Smooth muscle cell (in vitro differentiated cells): ENCODE data around the gene AHDC1. TPM values are rescaled to one million over a fixed set of nuclear protein-coding genes. Genes with fewer than 3 reads are reported as not detected.
"Not testable (repeated sequence)": the region's sequence is repeated elsewhere in the genome, so short reads cannot be mapped to it uniquely, and the experiment has no call there.

Experiments
- DNase-seq: peaks from one replicate; lab custom pipeline; 2025; ENCODE audit not compliant: unreplicated experiment; lab: John Stamatoyannopoulos, UW
- H2AFZ ChIP-seq: fragments of 200-600 bp; sonication (generic); 2 replicates; pipeline ENCODE4 v1.6.0; 2016; ENCODE audit warnings: antibody characterized with exemption, low read depth, mild to moderate bottlenecking
- H3F3A ChIP-seq: fragments of 200-600 bp; sonication (generic); 2 replicates; pipeline ENCODE4 v1.6.0; 2017; ENCODE audit warnings: antibody characterized with exemption, low read depth
- H3K27ac ChIP-seq: fragments of 200-600 bp; sonication (generic); 2 replicates; pipeline ENCODE4 v1.5.1; 2016; ENCODE audit warnings: low read depth, mild to moderate bottlenecking
- H3K27me3 ChIP-seq: fragments of 200-600 bp; sonication (generic); 2 replicates; pipeline ENCODE4 v1.6.1; 2016; ENCODE audit warnings: low read depth, mild to moderate bottlenecking
- H3K36me3 ChIP-seq: fragments of 200-600 bp; sonication (generic); 2 replicates; pipeline ENCODE4 v1.5.1; 2016; ENCODE audit warnings: low read depth
- H3K4me1 ChIP-seq: fragments of 200-600 bp; sonication (generic); 2 replicates; pipeline ENCODE4 v1.5.1; 2016; ENCODE audit warnings: low read depth
- H3K4me2 ChIP-seq: fragments of 200-600 bp; sonication (generic); 2 replicates; pipeline ENCODE4 v1.6.0; 2016; ENCODE audit warnings: mild to moderate bottlenecking
- H3K4me3 ChIP-seq: fragments of 200-600 bp; sonication (generic); 2 replicates; pipeline ENCODE4 v1.5.1; 2016; ENCODE audit warnings: mild to moderate bottlenecking
- H3K79me2 ChIP-seq: fragments of 200-600 bp; sonication (generic); 2 replicates; pipeline ENCODE4 v1.6.0; 2016; ENCODE audit warnings: low read depth, mild to moderate bottlenecking
- H3K9ac ChIP-seq: fragments of 200-600 bp; sonication (generic); 2 replicates; pipeline ENCODE4 v1.6.0; 2016; ENCODE audit warnings: low read depth
- H3K9me3 ChIP-seq: fragments of 200-600 bp; sonication (generic); replicated peaks from 2 replicates; pipeline ENCODE4 v1.5.1; 2016; ENCODE audit warnings: low read depth
- H4K20me1 ChIP-seq: fragments of 200-600 bp; sonication (generic); 2 replicates; pipeline ENCODE4 v1.6.0; 2016; ENCODE audit warnings: low read depth
- CTCF ChIP-seq: fragments of 200-600 bp; sonication (generic); IDR thresholded peaks from 2 replicates; pipeline ENCODE4 v1.5.1; 2017; ENCODE audit warnings: borderline replicate concordance, mild to moderate bottlenecking, antibody characterized with exemption; ENCODE audit not compliant: insufficient read depth, poor library complexity, severe bottlenecking
- WGBS: methylation state at CpG from one replicate; pipeline ENCODE4 v1.1.7; 2016; ENCODE audit warnings: low lambda C conversion rate; 5-methylcytosine and 5-hydroxymethylcytosine counted together
- polyA plus RNA-seq: library from polyadenylated mRNA; unstranded; fragments of >200 nt; fragmentation: Nextera tagmentation; extraction: Ambion mirVana; gene quantifications from 2 replicates; pipeline ENCODE4 v1.2.1, GENCODE V29; 2016
- total RNA-seq: library from RNA; depleted of rRNA; stranded (reverse); fragments of >200 nt; gene quantifications from 2 replicates; pipeline ENCODE4 v1.2.3, GENCODE V29; 2014

Gene AHDC1
- total and polyA plus RNA-seq, 2 experiments from 2014 or later = 12.2 TPM

GRCh38 chr1:27623327-27624212, 19.6 kb upstream of the AHDC1 start:
- no peak overlapping the region for H3K4me2 ChIP-seq
- H3K27me3 ChIP-seq = no peaks in the 10 kb centered on the region
- no peak overlapping the region for H3K4me3 ChIP-seq
- TF ChIP-seq CTCF = no peak
- H2AFZ ChIP-seq = no peak overlapping the region
- H3K4me1 ChIP-seq = no peaks in the 10 kb centered on the region
- no peaks in the 10 kb centered on the region for H3K79me2 ChIP-seq
- no peak for DNase-seq
- no peaks in the 10 kb centered on the region for H3F3A ChIP-seq
- H3K27ac ChIP-seq = no peak overlapping the region
- WGBS = 95% methylated on average over 13 of the region's 13 CpGs
- no peak overlapping the region for H3K9ac ChIP-seq
- no peaks in the 10 kb centered on the region for H3K36me3 ChIP-seq
- H4K20me1 ChIP-seq = no peaks in the 10 kb centered on the region
- no peaks in the 10 kb centered on the region for H3K9me3 ChIP-seq

GRCh38 chr1:27622828-27623227, 18.9 kb upstream of the AHDC1 start:
- no peak overlapping the region for H3K4me3 ChIP-seq
- no peaks in the 10 kb centered on the region for H3F3A ChIP-seq
- no peaks in the 10 kb centered on the region for H3K9me3 ChIP-seq
- WGBS = 80% methylated on average over 4 of the region's 4 CpGs
- no peak for DNase-seq
- H3K79me2 ChIP-seq = no peaks in the 10 kb centered on the region
- no peaks in the 10 kb centered on the region for H3K36me3 ChIP-seq
- no peaks in the 10 kb centered on the region for H3K4me1 ChIP-seq
- H3K4me2 ChIP-seq = no peak overlapping the region
- H3K27me3 ChIP-seq = no peaks in the 10 kb centered on the region
- no peak overlapping the region for H3K9ac ChIP-seq
- no peak overlapping the region for H3K27ac ChIP-seq
- no peaks in the 10 kb centered on the region for H4K20me1 ChIP-seq
- no peak overlapping the region for H2AFZ ChIP-seq
- TF ChIP-seq CTCF = no peak

GRCh38 chr1:27621051-27621920, 17.3 kb upstream of the AHDC1 start:
- Histone ChIP-seq H3K4me2 (no peak overlapping the region), H3K9me3 (no peaks in the 10 kb centered on the region), H3K9ac (no peak overlapping the region), H3K79me2 (no peaks in the 10 kb centered on the region), H4K20me1 (no peaks in the 10 kb centered on the region), H3K4me3 (no peak overlapping the region), H3K27me3 (no peaks in the 10 kb centered on the region), H3F3A (no peaks in the 10 kb centered on the region), H3K36me3 (no peaks in the 10 kb centered on the region), H3K4me1 (no peaks in the 10 kb centered on the region), H3K27ac (no peak overlapping the region), H2AFZ (no peak overlapping the region)
- no peak for TF ChIP-seq CTCF
- 78% methylated on average over 7 of the region's 7 CpGs for WGBS
- DNase-seq = no peak

GRCh38 chr1:27619782-27620438, 16.0 kb upstream of the AHDC1 start:
- not testable (repeated sequence) for DNase-seq, H3K27ac ChIP-seq, H3K27me3 ChIP-seq, H2AFZ ChIP-seq, H3K4me1 ChIP-seq, H3F3A ChIP-seq, H3K4me3 ChIP-seq, H3K79me2 ChIP-seq, H3K9ac ChIP-seq, H3K36me3 ChIP-seq, H3K4me2 ChIP-seq, H3K9me3 ChIP-seq, H4K20me1 ChIP-seq
- 98% methylated on average over 7 of the region's 7 CpGs for WGBS
